ENCODE measurements around the gene EDEM2. TPM values are rescaled to one million over a fixed set of nuclear protein-coding genes. Genes with fewer than 3 reads are reported as not detected.

The EDEM2 gene, protein sequence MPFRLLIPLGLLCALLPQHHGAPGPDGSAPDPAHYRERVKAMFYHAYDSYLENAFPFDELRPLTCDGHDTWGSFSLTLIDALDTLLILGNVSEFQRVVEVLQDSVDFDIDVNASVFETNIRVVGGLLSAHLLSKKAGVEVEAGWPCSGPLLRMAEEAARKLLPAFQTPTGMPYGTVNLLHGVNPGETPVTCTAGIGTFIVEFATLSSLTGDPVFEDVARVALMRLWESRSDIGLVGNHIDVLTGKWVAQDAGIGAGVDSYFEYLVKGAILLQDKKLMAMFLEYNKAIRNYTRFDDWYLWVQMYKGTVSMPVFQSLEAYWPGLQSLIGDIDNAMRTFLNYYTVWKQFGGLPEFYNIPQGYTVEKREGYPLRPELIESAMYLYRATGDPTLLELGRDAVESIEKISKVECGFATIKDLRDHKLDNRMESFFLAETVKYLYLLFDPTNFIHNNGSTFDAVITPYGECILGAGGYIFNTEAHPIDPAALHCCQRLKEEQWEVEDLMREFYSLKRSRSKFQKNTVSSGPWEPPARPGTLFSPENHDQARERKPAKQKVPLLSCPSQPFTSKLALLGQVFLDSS
- total RNA-seq, result 41.9 and 80.4 TPM in 2 replicates

GRCh38 chr20:35146920-35147574, at the start of gene EDEM2:
Gene EDEM2 (minus strand): TSS chr20:35147336. CDS start chr20:35147258, 78 bp downstream.

DNA sequence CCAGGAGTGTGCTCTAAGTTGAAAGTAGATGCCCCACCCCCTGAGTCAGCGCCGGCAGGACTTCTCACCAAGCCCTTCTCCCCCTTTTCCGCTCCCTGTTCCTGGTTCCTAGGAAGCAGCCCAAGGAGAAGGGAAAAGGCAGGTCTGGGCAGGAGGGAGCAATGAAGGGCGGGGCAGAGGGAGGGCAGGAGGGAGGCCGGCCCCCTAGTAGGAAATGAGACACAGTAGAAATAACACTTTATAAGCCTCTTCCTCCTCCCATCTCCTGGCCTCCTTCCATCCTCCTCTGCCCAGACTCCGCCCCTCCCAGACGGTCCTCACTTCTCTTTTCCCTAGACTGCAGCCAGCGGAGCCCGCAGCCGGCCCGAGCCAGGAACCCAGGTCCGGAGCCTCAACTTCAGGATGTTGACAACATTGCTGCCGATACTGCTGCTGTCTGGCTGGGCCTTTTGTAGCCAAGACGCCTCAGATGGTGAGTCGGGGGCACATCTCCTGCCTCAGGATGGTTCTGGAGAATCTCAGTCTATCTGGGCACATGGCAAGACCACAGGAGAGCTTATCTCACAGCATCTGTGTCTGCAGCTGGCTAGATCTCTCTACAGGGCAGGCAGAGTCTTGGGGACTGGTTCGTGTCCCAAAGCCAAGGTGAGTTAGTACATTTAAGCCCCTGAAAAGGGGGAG, 24.8 kb upstream of the EDEM2 start, which contains the start of gene PROCR:
Gene PROCR (plus strand): TSS at position 320 of the 681 bp plus-strand sequence. CDS start 83 bp downstream, at position 403.

GRCh38 chr20:35092524-35093266, 54.4 kb downstream of the EDEM2 start, which contains the start of gene TRPC4AP:
Gene TRPC4AP (minus strand): TSS chr20:35092807. CDS start chr20:35092781, 26 bp downstream.

Other genes with a start within 250 kb of the EDEM2 start
- 54.6 and 55.2 TPM in 2 replicates for gene GSS, start 191.5 kb downstream of the EDEM2 start, total RNA-seq
- not detected in 2 replicates for gene MYH7B, start 191.5 kb downstream of the EDEM2 start, total RNA-seq
- 65.5 and 67.2 TPM in 2 replicates for gene TRPC4AP, start 54.5 kb downstream of the EDEM2 start, total RNA-seq
- gene PROCR, start 24.7 kb upstream of the EDEM2 start, total RNA-seq, result 332 and 610 TPM in 2 replicates
- 0.32 and 0.46 TPM in 2 replicates for gene MMP24, start 79.4 kb upstream of the EDEM2 start, total RNA-seq
- gene MMP24OS, start 130.8 kb upstream of the EDEM2 start, total RNA-seq, result 4.9 and 9.4 TPM in 2 replicates
- 142 and 222 TPM in 2 replicates for gene EIF6, start 137.4 kb upstream of the EDEM2 start, total RNA-seq
- not detected in 2 replicates for gene FAM83C, start 145.1 kb upstream of the EDEM2 start, total RNA-seq

All from epithelial cell of umbilical artery (primary cell).